SK-N-SH (cell line): ENCODE measurements around the gene CHST15.

Experiments used
- POLR2AphosphoS5 ChIP-seq: IDR thresholded peaks from 2 replicates; pipeline ENCODE4 v1.6.1; 2012; ENCODE audit warnings: low read depth, low read length
- SMC3 ChIP-seq: IDR thresholded peaks from 2 replicates; pipeline ENCODE4 v1.6.1; 2012; ENCODE audit warnings: low read depth, low read length, improper control_type of control experiment
- TF ChIP-seq, protein P1 (sequence below): fragments of 200-600 bp; sonication (generic); IDR thresholded peaks from 2 replicates; pipeline ENCODE4 v1.6.1; 2017; ENCODE audit warnings: antibody characterized with exemption, mild to moderate bottlenecking, moderate library complexity

DNA sequence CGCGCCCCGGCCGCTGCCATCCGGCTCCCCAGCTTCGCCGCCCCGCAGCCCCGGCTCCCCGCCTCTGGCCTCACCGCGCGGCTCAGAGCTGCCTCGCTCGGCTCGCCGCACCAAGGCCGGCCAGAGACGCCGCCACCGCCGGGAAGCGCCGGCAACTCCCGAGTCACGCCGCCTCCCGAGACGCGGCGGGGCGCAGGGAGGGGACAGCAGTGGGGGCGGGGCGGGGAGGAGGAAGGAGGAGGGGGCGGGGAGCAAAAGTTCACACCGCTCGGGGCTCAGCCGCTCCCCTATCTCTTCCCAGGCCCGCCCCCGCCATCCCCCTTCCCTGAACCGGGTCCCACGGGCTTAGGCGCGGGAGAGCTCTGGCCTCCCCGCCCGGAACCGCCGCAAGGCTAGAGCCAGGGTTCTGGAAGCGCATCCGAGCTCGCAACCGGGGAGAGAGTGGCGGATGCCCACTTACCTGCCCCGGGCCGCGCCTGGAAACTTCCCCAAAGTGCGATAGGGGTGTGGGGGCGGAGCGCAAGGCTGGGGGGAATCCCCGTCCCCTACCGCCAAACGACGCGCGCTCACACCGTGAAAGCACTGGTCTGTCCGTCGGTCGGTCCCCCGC, 1.0 kb downstream of the CHST15 start:
- TF ChIP-seq, protein P1, sequence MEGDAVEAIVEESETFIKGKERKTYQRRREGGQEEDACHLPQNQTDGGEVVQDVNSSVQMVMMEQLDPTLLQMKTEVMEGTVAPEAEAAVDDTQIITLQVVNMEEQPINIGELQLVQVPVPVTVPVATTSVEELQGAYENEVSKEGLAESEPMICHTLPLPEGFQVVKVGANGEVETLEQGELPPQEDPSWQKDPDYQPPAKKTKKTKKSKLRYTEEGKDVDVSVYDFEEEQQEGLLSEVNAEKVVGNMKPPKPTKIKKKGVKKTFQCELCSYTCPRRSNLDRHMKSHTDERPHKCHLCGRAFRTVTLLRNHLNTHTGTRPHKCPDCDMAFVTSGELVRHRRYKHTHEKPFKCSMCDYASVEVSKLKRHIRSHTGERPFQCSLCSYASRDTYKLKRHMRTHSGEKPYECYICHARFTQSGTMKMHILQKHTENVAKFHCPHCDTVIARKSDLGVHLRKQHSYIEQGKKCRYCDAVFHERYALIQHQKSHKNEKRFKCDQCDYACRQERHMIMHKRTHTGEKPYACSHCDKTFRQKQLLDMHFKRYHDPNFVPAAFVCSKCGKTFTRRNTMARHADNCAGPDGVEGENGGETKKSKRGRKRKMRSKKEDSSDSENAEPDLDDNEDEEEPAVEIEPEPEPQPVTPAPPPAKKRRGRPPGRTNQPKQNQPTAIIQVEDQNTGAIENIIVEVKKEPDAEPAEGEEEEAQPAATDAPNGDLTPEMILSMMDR: no peak
- TF ChIP-seq POLR2AphosphoS5 (no peak), SMC3 (no peak)
